Large intestine (tissue), 3 donors: ENCODE measurements around the gene DEFB129. TPM values are rescaled to one million over a fixed set of nuclear protein-coding genes. Genes with fewer than 3 reads are reported as not detected.
A peak's percentile ranks its signal among the peaks of the same experiment; 100 is the strongest.
"Not testable (repeated sequence)": the region's sequence is repeated elsewhere in the genome, so short reads cannot be mapped to it uniquely, and the experiment has no call there.

Experiments used
- DNase-seq, 2 donors: peaks; one replicate each; pipeline versions ENCODE4 v3.0.0 to v3.0.0-alpha.2; 2013
- H3K27ac ChIP-seq: one replicate; pipeline ENCODE4 v1.5.1; 2013; ENCODE audit warnings: low read length
- H3K27me3 ChIP-seq: 2 replicates; pipeline ENCODE4 v1.6.1; 2013; ENCODE audit warnings: low read length; ENCODE audit not compliant: control insufficient read depth, insufficient read depth
- H3K36me3 ChIP-seq: 2 replicates; pipeline ENCODE4 v1.6.1; 2013; ENCODE audit warnings: low read length; ENCODE audit not compliant: control insufficient read depth, insufficient read depth
- H3K4me1 ChIP-seq: one replicate; pipeline ENCODE4 v1.6.1; 2013; ENCODE audit warnings: low read length; ENCODE audit not compliant: control insufficient read depth, insufficient read depth
- H3K4me3 ChIP-seq: one replicate; pipeline ENCODE4 v1.5.1; 2013; ENCODE audit warnings: low read length
- H3K9me3 ChIP-seq: one replicate; pipeline ENCODE4 v1.6.1; 2013; ENCODE audit warnings: mild to moderate bottlenecking, low read depth, low read length, moderate library complexity; ENCODE audit not compliant: control insufficient read depth
- WGBS: methylation state at CpG from one replicate; pipeline ENCODE4 v1.1.5; 2013; ENCODE audit warnings: low lambda C conversion rate; ENCODE audit not compliant: insufficient coverage; 5-methylcytosine and 5-hydroxymethylcytosine counted together
- polyA plus RNA-seq: library from polyadenylated mRNA; unstranded; fragments of 120-200 nt; gene quantifications from one replicate; pipeline ENCODE4 v1.2.1, GENCODE V29; 2013

Gene DEFB129
- polyA plus RNA-seq, 1 donor, result not detected

- DNase-seq, result no peak
- Histone ChIP-seq H3K4me1 (no peaks in the 10 kb centered on the region), H3K9me3 (no peaks in the 10 kb centered on the region), H3K27me3 (peaks cover 3% of the 10 kb centered on the region), H3K4me3 (no peak overlapping the region), H3K27ac (no peak overlapping the region), H3K36me3 (no peaks in the 10 kb centered on the region)
- WGBS, result no CpG with 5 or more reads among the region's 2 CpGs
Measured at GRCh38 chr20:251354-251753, 24.3 kb downstream of the DEFB129 start.

- no peak overlapping the region for H3K4me3 ChIP-seq
- no peaks in the 10 kb centered on the region for H3K4me1 ChIP-seq
- no peaks in the 10 kb centered on the region for H3K9me3 ChIP-seq
- DNase-seq, result no peak
- H3K36me3 ChIP-seq, result no peaks in the 10 kb centered on the region
- H3K27ac ChIP-seq, result no peak overlapping the region
- WGBS, result 57% methylated on average over 1 of the region's 2 CpGs
- peaks cover 6% of the 10 kb centered on the region for H3K27me3 ChIP-seq
Measured at GRCh38 chr20:252801-253200, 25.7 kb downstream of the DEFB129 start.

- no CpG with 5 or more reads among the region's 6 CpGs for WGBS
Measured at GRCh38 chr20:253447-253846, 26.4 kb downstream of the DEFB129 start.

GRCh38 chr20:257419-257818 is 30.4 kb downstream of the DEFB129 start, which contains the start of gene DEFB132:
Gene DEFB132, plus strand, starts transcription at chr20:257724. Its CDS starts 55 bp downstream, at chr20:257779.
- no peaks in the 10 kb centered on the region for H3K36me3 ChIP-seq
- no peaks in the 10 kb centered on the region for H3K9me3 ChIP-seq
- H3K4me3 ChIP-seq, result no peak within 1 kb of the TSS
- 86% methylated on average over 4 of the region's 7 CpGs for WGBS
- DNase-seq, result no peak
- no peak within 1 kb of the TSS for H3K27ac ChIP-seq
- H3K27me3 ChIP-seq, result peaks cover 12% of the 10 kb centered on the region
- H3K4me1 ChIP-seq, result no peaks in the 10 kb centered on the region

More at GRCh38 chr20:253447-253846, 26.4 kb downstream of the DEFB129 start:
- H3K9me3 ChIP-seq, H3K4me1 ChIP-seq, H3K27ac ChIP-seq, H3K4me3 ChIP-seq, DNase-seq, H3K36me3 ChIP-seq: not testable (repeated sequence)
- H3K27me3 ChIP-seq, result peaks cover 10% of the 10 kb centered on the region

- DNase-seq, result no peak
- H3K4me1 ChIP-seq, result no peaks in the 10 kb centered on the region
- 48% methylated on average over 2 of the region's 4 CpGs for WGBS
Measured at GRCh38 chr20:258269-258858, 31.3 kb downstream of the DEFB129 start.

GRCh38 chr20:258963-259362 is 31.9 kb downstream of the DEFB129 start:
- no peak overlapping the region for H3K27ac ChIP-seq
- no peaks in the 10 kb centered on the region for H3K9me3 ChIP-seq
- no peaks in the 10 kb centered on the region for H3K4me1 ChIP-seq
- H3K27me3 ChIP-seq, result peaks cover 12% of the 10 kb centered on the region
- no peak overlapping the region for H3K4me3 ChIP-seq
- DNase-seq, result no peak
- no peaks in the 10 kb centered on the region for H3K36me3 ChIP-seq
- WGBS, result 100% methylated on average over 2 of the region's 8 CpGs

More at GRCh38 chr20:258269-258858, 31.3 kb downstream of the DEFB129 start:
- Histone ChIP-seq H3K36me3 (no peaks in the 10 kb centered on the region), H3K9me3 (no peaks in the 10 kb centered on the region), H3K27me3 (peaks cover 12% of the 10 kb centered on the region), H3K27ac (no peak overlapping the region), H3K4me3 (no peak overlapping the region)

GRCh38 chr20:259981-260380 is 32.9 kb downstream of the DEFB129 start:
- Histone ChIP-seq H3K4me1 (no peaks in the 10 kb centered on the region), H3K27me3 (peaks cover 12% of the 10 kb centered on the region), H3K9me3 (no peaks in the 10 kb centered on the region), H3K4me3 (no peak overlapping the region), H3K36me3 (no peaks in the 10 kb centered on the region), H3K27ac (no peak overlapping the region)
- DNase-seq, result no peak
- 60% methylated on average over 1 of the region's 2 CpGs for WGBS

GRCh38 chr20:263701-264100 is 36.6 kb downstream of the DEFB129 start:
- Histone ChIP-seq H3K27ac (no peak overlapping the region), H3K9me3 (no peaks in the 10 kb centered on the region)
- WGBS, result no CpG with 5 or more reads among the region's 13 CpGs

GRCh38 chr20:266596-267562 is 39.8 kb downstream of the DEFB129 start:
- H3K4me1 ChIP-seq, result peaks cover 4% of the 10 kb centered on the region
- H3K4me3 ChIP-seq, result peak overlapping the region; percentile 56
- WGBS, result no CpG with 5 or more reads among the region's 43 CpGs
- H3K27me3 ChIP-seq, result no peaks in the 10 kb centered on the region
- peak; percentile 78 for DNase-seq
- no peaks in the 10 kb centered on the region for H3K9me3 ChIP-seq
- H3K36me3 ChIP-seq, result no peaks in the 10 kb centered on the region
- H3K27ac ChIP-seq, result no peak overlapping the region

More at GRCh38 chr20:263701-264100, 36.6 kb downstream of the DEFB129 start:
- DNase-seq, result no peak
- no peak overlapping the region for H3K4me3 ChIP-seq
- peaks cover 4% of the 10 kb centered on the region for H3K4me1 ChIP-seq
- peaks cover 5% of the 10 kb centered on the region for H3K27me3 ChIP-seq
- H3K36me3 ChIP-seq, result no peaks in the 10 kb centered on the region

GRCh38 chr20:270517-270916 is 43.5 kb downstream of the DEFB129 start:
- H3K27me3 ChIP-seq, result no peaks in the 10 kb centered on the region
- H3K4me3 ChIP-seq, result no peak overlapping the region
- DNase-seq, result no peak
- H3K9me3 ChIP-seq, result no peaks in the 10 kb centered on the region
- no CpG with 5 or more reads among the region's 5 CpGs for WGBS
- no peak overlapping the region for H3K27ac ChIP-seq
- H3K36me3 ChIP-seq, result peaks cover 9% of the 10 kb centered on the region
- H3K4me1 ChIP-seq, result peaks cover 4% of the 10 kb centered on the region
